ENCODE results near the gene CARF.

- TF ChIP-seq CTCF (conservative IDR thresholded peaks at IDR 0.05) (no peak), ZFX (IDR thresholded peaks at IDR 0.05) (no peak)
Measured at GRCh38 chr2:202945497-202945896, 33.4 kb downstream of the CARF start.

Measured in C4-2B (cell line).